ENCODE results near the gene CRKL. TPM values are rescaled to one million over a fixed set of nuclear protein-coding genes. Genes with fewer than 3 reads are reported as not detected.

The CRKL gene
- total and polyA plus RNA-seq, 2 donors (not counting 1 experiment from before 2014, with no cell fraction given), result 17.1 to 76.7 TPM

GRCh38 chr22:20884454-20884853 is 32.8 kb upstream of the CRKL start:
- POLR2A ChIA-PET, result no interaction called here
- Histone ChIP-seq H3K4me2 (replicated peaks; ENCODE audit: low read depth, low read length, poor library complexity, severe bottlenecking) (no peak overlapping the region), H3K9ac (ENCODE audit: low read length) (no peak overlapping the region), H3K27ac (ENCODE audit: low read length in 2 of 2) (no peak overlapping the region), H3K36me3 (replicated peaks in 1 of 2; ENCODE audit: control extremely low read depth in 1 of 2, control insufficient read depth in 1 of 2, extremely low read depth in 1 of 2, insufficient read depth in 2 of 2, low read length in 1 of 2) (peaks cover 0 to 52% of the 10 kb centered on the region in 2 experiments), H3K27me3 (replicated peaks in 1 of 4; ENCODE audit: control extremely low read depth in 1 of 4, control insufficient read depth in 3 of 4, insufficient read depth in 4 of 4, low read length in 3 of 4) (no peaks in the 10 kb centered on the region), H3K79me2 (ENCODE audit: control insufficient read depth, insufficient read depth, low read length) (no peaks in the 10 kb centered on the region), H3K4me1 (ENCODE audit: control insufficient read depth in 2 of 2, insufficient read depth in 2 of 2, low read length in 2 of 2) (no peaks in the 10 kb centered on the region), H3K9me3 (ENCODE audit: control extremely low read depth in 1 of 3, control insufficient read depth in 2 of 3, insufficient read depth in 1 of 3, low read length in 2 of 3) (no peaks in the 10 kb centered on the region), H4K20me1 (ENCODE audit: control insufficient read depth, insufficient read depth, low read length, poor library complexity, severe bottlenecking) (no peaks in the 10 kb centered on the region), H3K4me3 (ENCODE audit: control extremely low read depth in 1 of 5, extremely low read depth in 1 of 5, insufficient read depth in 1 of 5, low read depth in 2 of 5, low read length in 4 of 5) (no peak overlapping the region), H2AFZ (ENCODE audit: insufficient read depth, low read depth, low read length, poor library complexity, severe bottlenecking) (no peak overlapping the region)
- CTCF ChIA-PET, result no interaction called here
- ATAC-seq (ENCODE audit: low read depth) (no peak), DNase-seq (no peak)
- Mint-ChIP-seq H3K9me3 (ENCODE audit: insufficient read depth) (no peaks in the 10 kb centered on the region), H3K4me1 (no peaks in the 10 kb centered on the region), H3K27me3 (no peaks in the 10 kb centered on the region), H3K27ac (no peak overlapping the region), H3K4me3 (no peak overlapping the region)
- no peak for TF ChIP-seq CTCF (IDR thresholded peaks at IDR 0.05)
- no peak for TF ChIP-seq EZH2 (IDR thresholded peaks at IDR 0.05; ENCODE audit: borderline replicate concordance, insufficient read depth, low read depth, low read length, poor library complexity, severe bottlenecking)
- 88% methylated on average over 4 of the region's 4 CpGs for WGBS (ENCODE audit: insufficient coverage)
- intact Hi-C loops (cut with micrococcal nuclease), result no loop called here

DNA sequence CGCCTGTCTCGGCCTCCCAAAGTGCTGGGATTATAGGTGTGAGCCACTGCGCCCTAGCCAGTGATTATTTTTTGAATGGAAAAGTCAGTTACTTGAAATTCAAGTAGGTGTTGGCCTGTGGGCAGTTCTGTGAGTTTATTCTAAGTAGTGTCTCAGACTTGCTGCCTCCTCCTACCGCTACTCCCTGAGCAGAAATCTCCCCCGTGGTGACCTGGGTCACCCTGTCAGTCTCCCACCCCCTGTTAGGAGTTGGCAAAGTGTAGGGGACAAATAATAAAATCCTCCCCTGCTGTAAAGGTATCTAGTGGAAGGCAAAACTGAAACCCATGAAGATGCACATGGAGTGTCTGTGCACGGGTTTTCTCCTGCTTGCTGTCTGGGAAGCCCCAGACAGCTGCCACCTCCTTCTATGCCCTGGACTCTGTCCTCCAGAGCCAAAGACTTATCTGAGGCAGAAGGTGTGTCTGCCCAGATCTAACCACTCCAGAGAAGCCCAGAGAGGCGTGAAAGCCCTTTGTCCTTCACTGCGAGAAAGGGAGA is 32.1 kb upstream of the CRKL start:
- CTCF ChIA-PET, result interaction anchor here (0.5 to 1.1 kb wide), 6 partner anchors 35 to 762 kb away, joined by 3 to 4 read pairs (median 3); partner anchors contain the start of gene SDF2L1
- H3K27ac ChIP-seq (ENCODE audit: low read length in 2 of 2), result no peak overlapping the region

More for the DNA sequence above, 32.1 kb upstream of the CRKL start:
- Histone ChIP-seq H3K9ac (ENCODE audit: low read length) (no peak overlapping the region), H3K36me3 (replicated peaks in 1 of 2; ENCODE audit: control extremely low read depth in 1 of 2, control insufficient read depth in 1 of 2, extremely low read depth in 1 of 2, insufficient read depth in 2 of 2, low read length in 1 of 2) (peaks cover 0 to 52% of the 10 kb centered on the region in 2 experiments), H3K4me3 (ENCODE audit: control extremely low read depth in 1 of 5, extremely low read depth in 1 of 5, insufficient read depth in 1 of 5, low read depth in 2 of 5, low read length in 4 of 5) (no peak overlapping the region), H3K9me3 (ENCODE audit: control extremely low read depth in 1 of 3, control insufficient read depth in 2 of 3, insufficient read depth in 1 of 3, low read length in 2 of 3) (no peaks in the 10 kb centered on the region), H3K79me2 (ENCODE audit: control insufficient read depth, insufficient read depth, low read length) (no peaks in the 10 kb centered on the region), H3K4me2 (replicated peaks; ENCODE audit: low read depth, low read length, poor library complexity, severe bottlenecking) (no peak overlapping the region), H4K20me1 (ENCODE audit: control insufficient read depth, insufficient read depth, low read length, poor library complexity, severe bottlenecking) (no peaks in the 10 kb centered on the region), H3K27me3 (replicated peaks in 1 of 4; ENCODE audit: control extremely low read depth in 1 of 4, control insufficient read depth in 3 of 4, insufficient read depth in 4 of 4, low read length in 3 of 4) (no peaks in the 10 kb centered on the region), H3K4me1 (ENCODE audit: control insufficient read depth in 2 of 2, insufficient read depth in 2 of 2, low read length in 2 of 2) (no peaks in the 10 kb centered on the region), H2AFZ (ENCODE audit: insufficient read depth, low read depth, low read length, poor library complexity, severe bottlenecking) (no peak overlapping the region)
- POLR2A ChIA-PET, result interaction anchor here (0.7 kb wide), 1 partner anchor 11 kb away, joined by 3 read pairs; no protein-coding TSS in a partner anchor
- no peaks in the 10 kb centered on the region for H3K4me1 Mint-ChIP-seq
- intact Hi-C loops (cut with micrococcal nuclease), result no loop called here
- WGBS (ENCODE audit: insufficient coverage), result 86% methylated on average over 6 of the region's 8 CpGs
- no peak overlapping the region for H3K27ac Mint-ChIP-seq
- no peak for TF ChIP-seq CTCF (IDR thresholded peaks at IDR 0.05)
- no peak for TF ChIP-seq EZH2 (IDR thresholded peaks at IDR 0.05; ENCODE audit: borderline replicate concordance, insufficient read depth, low read depth, low read length, poor library complexity, severe bottlenecking)
- ATAC-seq (ENCODE audit: low read depth) (no peak), DNase-seq (no peak)
- H3K9me3 Mint-ChIP-seq (ENCODE audit: insufficient read depth), result no peaks in the 10 kb centered on the region
- H3K27me3 Mint-ChIP-seq, result no peaks in the 10 kb centered on the region
- no peak overlapping the region for H3K4me3 Mint-ChIP-seq
